Activated T-helper 17 cell treated with anti-CD3 and anti-CD28 coated beads, Interleukin-2, amount 50 U/mL, for 72 hours (primary cell): ENCODE data around the gene UCK1. TPM values are rescaled to one million over a fixed set of nuclear protein-coding genes. Genes with fewer than 3 reads are reported as not detected.
"Not testable (repeated sequence)": the region's sequence is repeated elsewhere in the genome, so short reads cannot be mapped to it uniquely, and the experiment has no call there.

Source experiments
- ATAC-seq: fragments of 150-1000 bp; cut with Tn5 transposase; replicated peaks from 2 replicates; pipeline ENCODE4 v1.10.0; 2021; ENCODE audit warnings: mild to moderate bottlenecking, moderate library complexity
- H3K27ac Mint-ChIP-seq: one replicate; pipeline ENCODE4 v1.8.0; 2022; ENCODE audit warnings: mixed read lengths
- H3K27me3 Mint-ChIP-seq: one replicate; pipeline ENCODE4 v1.8.0; 2022; ENCODE audit warnings: mixed read lengths
- H3K36me3 Mint-ChIP-seq: one replicate; pipeline ENCODE4 v1.8.0; 2022; ENCODE audit warnings: low read depth, mild to moderate bottlenecking, mixed read lengths
- H3K4me1 Mint-ChIP-seq: one replicate; pipeline ENCODE4 v1.8.0; 2022; ENCODE audit warnings: mixed read lengths
- H3K4me3 Mint-ChIP-seq: one replicate; pipeline ENCODE4 v1.8.0; 2022; ENCODE audit warnings: mild to moderate bottlenecking, mixed read lengths
- H3K9me3 Mint-ChIP-seq: one replicate; pipeline ENCODE4 v1.8.0; 2022; ENCODE audit warnings: mixed read lengths
- total RNA-seq, 2 donors: library from RNA; stranded (reverse); gene quantifications; one replicate each; pipeline ENCODE4 v1.2.3, GENCODE V29; 2022

Gene UCK1
- total RNA-seq, 2 donors from 2014 or later = 22.1 to 23.7 TPM

DNA sequence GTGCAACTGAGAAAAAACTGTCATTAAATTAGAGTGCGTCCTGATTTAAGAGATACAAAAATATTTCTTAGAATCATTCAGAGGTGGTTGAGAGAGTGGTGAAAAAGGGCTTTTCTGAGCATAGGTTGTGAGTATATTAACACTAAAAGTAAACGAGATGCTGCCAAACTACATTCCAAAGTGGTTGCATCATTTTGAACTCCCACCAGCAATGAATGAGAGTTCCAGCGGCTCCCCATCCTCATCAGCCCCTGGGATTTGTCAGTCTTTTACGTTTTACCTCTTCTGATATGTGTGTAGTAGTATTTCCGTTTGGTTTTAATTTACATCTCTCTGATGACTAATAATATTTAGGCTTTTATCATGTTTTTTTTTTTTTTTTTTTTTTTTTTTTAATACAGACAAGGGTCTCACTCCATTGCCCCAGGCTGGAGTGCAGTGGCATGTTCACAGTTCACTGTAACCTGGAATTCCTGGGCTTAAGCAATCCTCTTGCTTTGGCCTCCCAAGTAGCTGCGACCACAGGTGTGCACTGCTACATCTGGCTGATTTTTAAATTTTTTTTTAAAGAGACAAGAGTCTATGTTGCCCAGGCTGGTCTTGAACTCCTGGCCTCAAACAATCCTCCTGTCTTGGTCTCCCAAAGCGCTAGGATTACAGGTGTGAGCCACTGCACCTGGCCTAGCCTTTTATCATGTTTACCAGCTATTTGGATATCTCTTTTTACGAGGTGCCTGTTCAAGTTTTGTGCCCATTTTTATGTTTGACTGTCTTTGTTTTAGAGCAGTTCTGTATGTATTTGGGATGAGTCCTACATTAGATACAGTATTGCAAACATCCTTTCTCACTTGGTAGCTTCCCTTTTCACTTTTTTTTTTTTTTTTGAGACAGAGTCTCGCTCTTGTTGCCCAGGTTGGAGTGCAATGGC lies 31.2 kb upstream of the UCK1 start:
- H3K4me3 Mint-ChIP-seq = no peak overlapping the region
- no peaks in the 10 kb centered on the region for H3K4me1 Mint-ChIP-seq
- no peak for ATAC-seq
- H3K27me3 Mint-ChIP-seq = no peaks in the 10 kb centered on the region
- H3K27ac Mint-ChIP-seq = no peak overlapping the region
- no peaks in the 10 kb centered on the region for H3K36me3 Mint-ChIP-seq
- no peaks in the 10 kb centered on the region for H3K9me3 Mint-ChIP-seq

DNA sequence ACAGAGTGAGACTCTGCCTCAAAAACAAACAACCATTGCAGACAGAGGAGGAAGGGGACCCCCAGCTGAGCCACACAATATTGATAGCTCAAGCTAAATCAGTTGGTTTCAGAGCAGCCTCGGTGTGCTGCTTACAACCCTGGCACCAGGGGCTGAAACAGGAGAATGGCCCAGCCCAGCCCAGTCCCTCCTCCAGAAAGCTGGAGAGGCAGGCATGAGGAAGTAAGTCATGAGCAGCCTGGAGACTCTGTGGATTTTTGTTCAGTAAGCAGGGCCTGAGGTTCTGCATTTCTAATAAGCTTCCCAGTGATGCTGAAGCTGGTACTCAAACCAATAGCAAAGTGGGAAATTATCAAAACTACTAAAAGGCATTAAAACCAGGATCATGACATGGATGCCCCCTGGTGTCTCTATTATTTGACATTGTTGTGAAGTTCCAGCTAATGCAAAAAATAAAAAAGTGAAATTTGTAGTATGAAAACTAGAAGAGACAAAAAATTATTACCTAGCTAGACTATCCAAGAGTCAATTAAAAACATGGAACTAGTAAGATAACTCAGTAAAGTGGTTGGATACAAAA lies 28.4 kb upstream of the UCK1 start:
- Mint-ChIP-seq H3K27ac (no peak overlapping the region), H3K4me3 (no peak overlapping the region), H3K36me3 (no peaks in the 10 kb centered on the region), H3K27me3 (peaks cover 16% of the 10 kb centered on the region), H3K9me3 (no peaks in the 10 kb centered on the region), H3K4me1 (no peaks in the 10 kb centered on the region)
- no peak for ATAC-seq

DNA sequence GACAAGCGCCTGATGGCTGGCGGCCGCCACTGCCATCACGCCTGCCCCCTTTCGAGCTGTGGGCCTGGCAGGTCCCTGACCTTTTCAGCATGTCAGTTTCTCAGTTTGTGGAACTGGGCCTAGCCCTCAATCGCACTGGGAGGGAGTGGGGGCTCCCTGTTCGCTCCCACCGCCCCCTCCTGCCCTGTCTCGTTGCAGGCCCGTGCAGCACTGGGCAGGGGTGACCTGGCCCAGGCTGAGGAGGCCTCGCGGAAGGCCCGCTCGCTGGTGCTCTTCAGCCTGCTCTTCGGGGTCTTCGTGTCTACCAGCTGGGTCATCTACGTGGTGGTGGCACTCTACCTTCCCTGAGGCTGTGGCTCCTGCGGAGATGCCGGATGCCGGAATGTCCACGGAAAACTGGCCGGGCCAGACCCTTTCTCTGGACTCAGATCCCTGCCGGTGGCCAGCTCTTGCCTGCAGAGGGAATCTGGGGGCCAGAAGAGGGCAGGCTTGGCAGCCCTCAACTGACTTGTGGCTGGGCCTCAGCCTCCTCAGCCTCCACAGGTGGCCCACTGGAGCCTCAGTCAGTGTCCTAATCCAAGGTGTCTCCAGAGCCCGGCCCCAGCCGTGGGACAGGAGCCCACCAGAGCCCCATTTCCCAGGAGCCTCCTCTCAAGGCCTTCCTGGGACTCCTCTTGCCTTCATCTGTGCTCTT lies 26.9 kb upstream of the UCK1 start:
- Mint-ChIP-seq H3K4me3 (no peak overlapping the region), H3K27ac (no peak overlapping the region), H3K27me3 (peaks cover 16% of the 10 kb centered on the region), H3K9me3 (no peaks in the 10 kb centered on the region), H3K4me1 (no peaks in the 10 kb centered on the region), H3K36me3 (no peaks in the 10 kb centered on the region)
- ATAC-seq = no peak

DNA sequence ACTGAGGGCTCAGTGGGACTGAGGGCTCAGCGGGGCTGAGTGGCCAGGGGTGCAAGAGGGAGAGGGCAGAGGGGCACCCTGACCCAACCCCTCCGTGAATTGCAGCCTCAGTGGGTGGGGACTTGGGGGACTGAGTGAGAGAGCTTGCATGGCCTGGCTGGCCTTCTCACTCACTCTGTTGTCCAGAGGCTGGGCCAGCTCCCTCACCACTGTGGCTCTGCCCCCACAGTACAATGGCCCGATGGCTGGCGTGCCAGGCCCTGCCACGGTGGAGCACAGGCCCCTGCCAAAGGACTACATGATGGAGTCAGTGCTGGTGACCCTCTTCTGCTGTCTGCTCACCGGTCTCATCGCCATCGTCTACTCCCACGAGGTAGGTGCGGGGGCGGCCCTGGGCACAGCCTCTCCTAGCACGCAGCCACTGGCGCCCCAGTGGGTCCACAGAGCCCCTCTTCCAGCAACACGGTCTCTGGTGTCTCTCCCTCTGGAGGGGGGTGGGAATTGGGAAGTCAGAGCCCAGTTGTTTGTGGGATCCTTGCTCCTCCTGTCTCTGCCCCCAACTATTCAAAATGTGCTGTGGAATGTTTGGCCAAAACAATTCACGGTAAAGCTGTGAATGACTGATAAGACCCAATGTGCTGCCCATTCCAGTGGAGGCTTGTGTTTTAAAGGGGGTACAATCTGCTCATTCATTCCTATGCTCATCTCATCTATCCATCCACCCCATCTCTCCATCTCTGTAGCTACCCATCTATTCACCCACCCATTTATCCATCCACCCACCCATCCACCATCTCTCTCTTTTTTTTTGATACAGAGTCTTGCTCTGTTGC lies 25.0 kb upstream of the UCK1 start:
- no peak overlapping the region for H3K27ac Mint-ChIP-seq
- no peak overlapping the region for H3K4me3 Mint-ChIP-seq
- peaks cover 16% of the 10 kb centered on the region for H3K27me3 Mint-ChIP-seq
- no peaks in the 10 kb centered on the region for H3K36me3 Mint-ChIP-seq
- H3K4me1 Mint-ChIP-seq = no peaks in the 10 kb centered on the region
- no peak for ATAC-seq
- H3K9me3 Mint-ChIP-seq = no peaks in the 10 kb centered on the region

DNA sequence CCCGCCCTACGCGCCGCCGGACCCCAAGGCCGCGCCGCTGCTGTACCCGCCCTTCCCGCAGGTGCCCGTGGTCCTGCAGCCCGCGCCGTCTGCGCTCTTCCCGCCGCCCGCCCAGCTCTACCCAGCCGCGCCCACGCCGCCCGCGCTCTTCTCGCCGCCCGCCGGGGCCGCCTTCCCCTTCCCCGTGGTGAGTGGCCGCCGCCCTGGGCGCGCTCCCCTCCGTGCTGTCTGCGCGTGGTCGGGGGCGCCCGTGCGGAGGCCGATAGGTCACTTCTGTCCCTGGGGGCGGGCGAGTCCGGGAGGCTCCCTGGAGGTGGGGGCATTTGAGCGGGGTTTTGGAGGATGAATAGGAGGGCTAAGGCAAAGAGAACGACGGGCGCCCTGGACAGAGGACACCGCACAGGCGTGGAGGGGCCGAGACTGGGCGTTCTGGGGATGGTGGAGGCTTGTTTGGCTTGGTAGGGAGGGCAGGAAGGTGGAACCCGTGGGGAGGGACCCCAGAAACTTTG lies 23.8 kb upstream of the UCK1 start:
- peaks cover 18% of the 10 kb centered on the region for H3K27me3 Mint-ChIP-seq

DNA sequence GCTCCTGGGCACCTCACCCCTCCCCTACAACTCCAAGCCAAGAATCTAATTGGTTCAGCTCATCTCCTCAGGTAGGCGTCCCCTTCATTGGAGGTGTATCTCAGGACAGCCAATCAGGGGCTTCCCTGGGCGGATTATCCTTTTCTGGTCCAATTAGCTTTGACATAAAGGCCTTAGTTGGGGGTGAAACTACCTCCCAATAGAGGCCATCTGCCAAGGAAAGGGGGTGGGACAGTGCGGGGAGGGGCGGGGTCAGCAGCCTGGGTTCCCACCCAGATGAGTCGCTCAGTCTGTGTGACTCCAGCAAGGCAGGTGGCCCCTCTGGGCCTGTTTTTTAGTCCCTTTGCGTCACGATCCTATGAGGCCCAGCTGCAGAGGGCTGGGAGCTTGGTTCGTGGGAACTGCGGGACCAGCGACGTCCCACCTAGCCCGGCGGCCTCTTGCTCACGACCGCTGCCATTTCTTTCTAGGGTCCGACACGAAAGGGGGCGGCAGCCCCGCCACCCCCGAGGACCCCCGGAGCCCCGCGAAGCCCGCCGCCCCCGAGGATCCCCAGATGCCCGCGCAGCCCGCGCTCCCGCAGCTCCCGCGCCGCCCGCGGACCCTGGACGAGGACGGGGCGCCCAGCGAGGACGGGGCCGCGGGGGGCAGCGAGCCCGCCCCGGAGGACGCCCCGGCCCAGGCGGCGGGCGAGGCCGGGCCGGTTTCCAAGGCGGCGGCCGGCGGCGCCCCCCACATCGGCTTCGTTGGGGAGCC lies 23.2 kb upstream of the UCK1 start:
- Mint-ChIP-seq H3K4me3 (no peak overlapping the region), H3K27ac (no peak overlapping the region), H3K9me3 (no peaks in the 10 kb centered on the region), H3K36me3 (no peaks in the 10 kb centered on the region), H3K27me3 (peaks cover 23% of the 10 kb centered on the region), H3K4me1 (no peaks in the 10 kb centered on the region)
- ATAC-seq = no peak

More for the DNA sequence above, 23.8 kb upstream of the UCK1 start:
- no peak overlapping the region for H3K27ac Mint-ChIP-seq
- no peaks in the 10 kb centered on the region for H3K36me3 Mint-ChIP-seq
- no peak for ATAC-seq
- no peak overlapping the region for H3K4me3 Mint-ChIP-seq
- no peaks in the 10 kb centered on the region for H3K9me3 Mint-ChIP-seq
- H3K4me1 Mint-ChIP-seq = no peaks in the 10 kb centered on the region

DNA sequence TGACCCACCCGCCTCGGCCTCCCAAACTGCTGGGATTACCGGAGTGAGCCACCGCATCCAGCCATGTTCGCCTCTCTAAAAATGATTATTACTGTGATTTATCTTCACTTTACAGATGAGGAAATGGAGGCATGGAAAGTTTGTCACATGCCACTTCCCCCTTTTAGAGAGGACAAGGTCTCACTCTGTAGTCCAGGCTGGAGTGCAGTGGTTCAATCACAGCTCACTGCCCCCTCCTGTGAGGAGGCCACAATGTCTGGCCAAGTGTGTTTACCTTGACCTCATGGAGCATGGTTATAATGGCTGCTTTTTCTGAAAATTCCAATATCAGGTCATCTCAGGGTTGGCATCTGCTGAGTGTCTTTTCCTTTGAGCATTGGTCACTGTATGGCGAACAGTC lies 21.0 kb upstream of the UCK1 start:
- peaks cover 43% of the 10 kb centered on the region for H3K27me3 Mint-ChIP-seq
- H3K4me1 Mint-ChIP-seq = peaks cover 11% of the 10 kb centered on the region
- H3K36me3 Mint-ChIP-seq = peaks cover 6% of the 10 kb centered on the region
- ATAC-seq = no peak
- no peak overlapping the region for H3K27ac Mint-ChIP-seq
- no peak overlapping the region for H3K4me3 Mint-ChIP-seq
- H3K9me3 Mint-ChIP-seq = peaks cover 3% of the 10 kb centered on the region

DNA sequence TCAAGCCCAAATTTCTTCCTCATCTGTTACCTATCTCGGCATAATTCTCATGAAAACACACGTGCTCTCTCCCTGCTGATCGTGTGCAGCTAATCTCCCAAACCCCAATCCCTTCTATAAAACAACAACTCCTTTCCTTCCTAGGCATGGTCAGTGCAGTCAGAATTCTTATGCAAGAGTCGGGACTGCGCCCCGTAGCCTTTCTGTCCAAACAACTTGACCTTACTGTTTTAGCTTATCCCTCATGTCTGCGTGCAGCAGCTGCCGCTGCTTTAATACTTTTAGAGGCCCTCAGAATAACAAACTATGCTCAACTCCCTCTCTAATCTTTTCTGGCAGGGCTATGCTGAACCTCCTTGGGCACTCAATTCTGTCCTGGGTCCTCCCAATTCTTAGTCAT lies 19.4 kb upstream of the UCK1 start:
- H3K4me1 Mint-ChIP-seq = peaks cover 11% of the 10 kb centered on the region

DNA sequence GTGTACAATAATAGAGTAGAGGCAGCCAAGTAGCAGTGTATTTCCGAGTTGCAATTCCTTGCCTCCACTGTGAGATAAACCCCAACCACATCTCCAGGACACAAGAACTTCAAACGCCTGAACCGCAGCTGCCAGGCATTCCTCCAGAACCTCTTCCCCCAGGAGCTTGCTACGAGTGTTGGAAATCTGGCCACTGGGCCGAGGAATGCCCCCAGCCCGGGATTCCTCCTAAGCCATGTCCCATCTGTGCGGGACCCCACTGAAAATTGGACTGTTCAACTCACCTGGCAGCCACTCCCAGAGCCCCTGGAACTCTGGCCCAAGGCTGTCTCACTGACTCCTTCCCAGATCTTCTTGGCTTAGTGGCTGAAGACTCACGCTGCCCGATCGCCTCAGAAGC lies 18.1 kb upstream of the UCK1 start:
- H3K36me3 Mint-ChIP-seq, H3K4me3 Mint-ChIP-seq, H3K9me3 Mint-ChIP-seq, H3K27ac Mint-ChIP-seq, ATAC-seq: not testable (repeated sequence)
- Mint-ChIP-seq H3K27me3 (peaks cover 29% of the 10 kb centered on the region), H3K4me1 (peaks cover 11% of the 10 kb centered on the region)

More for the DNA sequence above, 19.4 kb upstream of the UCK1 start:
- not testable (repeated sequence) for H3K4me3 Mint-ChIP-seq, H3K9me3 Mint-ChIP-seq, H3K36me3 Mint-ChIP-seq, H3K27ac Mint-ChIP-seq, ATAC-seq
- peaks cover 33% of the 10 kb centered on the region for H3K27me3 Mint-ChIP-seq

DNA sequence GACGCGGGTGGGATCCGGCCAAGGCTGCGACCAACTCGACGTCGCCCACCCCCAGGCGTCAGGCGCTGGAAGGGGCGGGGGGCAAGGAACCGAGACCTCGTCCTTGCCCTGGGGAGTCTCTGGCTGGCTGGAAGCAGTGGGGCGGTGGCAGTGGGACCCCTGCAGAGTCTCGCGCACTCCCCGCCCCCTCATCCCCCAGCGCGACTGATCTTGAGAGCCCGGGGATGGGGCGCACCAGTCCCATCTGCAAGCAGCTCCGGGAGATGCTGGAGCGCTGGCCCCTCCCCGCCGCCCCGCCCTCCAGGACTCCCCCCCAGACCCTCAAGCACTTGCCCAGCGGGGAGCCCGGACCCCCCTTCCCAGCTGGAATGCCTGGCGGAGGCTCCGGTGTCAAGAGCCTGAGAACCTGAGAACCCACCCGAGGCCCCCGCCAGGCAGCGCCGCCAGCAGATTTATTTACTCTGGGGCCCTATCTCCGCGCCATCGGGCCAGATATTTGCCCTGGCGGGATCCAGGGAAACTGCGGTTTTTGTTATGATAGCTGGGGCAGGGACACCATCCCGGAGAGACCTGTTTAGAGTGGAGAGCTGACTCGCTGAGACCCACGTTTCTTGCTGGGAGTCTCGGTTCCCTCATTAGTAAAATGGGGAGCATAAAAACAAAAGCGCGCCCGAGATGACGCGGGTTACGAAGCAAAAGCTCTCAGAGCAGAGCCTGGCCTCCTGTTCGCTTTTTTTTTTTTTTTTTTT lies 15.4 kb upstream of the UCK1 start:
- peaks cover 7% of the 10 kb centered on the region for H3K9me3 Mint-ChIP-seq
- peaks cover 6% of the 10 kb centered on the region for H3K36me3 Mint-ChIP-seq
- peaks cover 11% of the 10 kb centered on the region for H3K4me1 Mint-ChIP-seq
- peak; percentile 62 for ATAC-seq
- H3K27me3 Mint-ChIP-seq = peaks cover 29% of the 10 kb centered on the region
- H3K27ac Mint-ChIP-seq = no peak overlapping the region
- peak overlapping the region; percentile 39 for H3K4me3 Mint-ChIP-seq

DNA sequence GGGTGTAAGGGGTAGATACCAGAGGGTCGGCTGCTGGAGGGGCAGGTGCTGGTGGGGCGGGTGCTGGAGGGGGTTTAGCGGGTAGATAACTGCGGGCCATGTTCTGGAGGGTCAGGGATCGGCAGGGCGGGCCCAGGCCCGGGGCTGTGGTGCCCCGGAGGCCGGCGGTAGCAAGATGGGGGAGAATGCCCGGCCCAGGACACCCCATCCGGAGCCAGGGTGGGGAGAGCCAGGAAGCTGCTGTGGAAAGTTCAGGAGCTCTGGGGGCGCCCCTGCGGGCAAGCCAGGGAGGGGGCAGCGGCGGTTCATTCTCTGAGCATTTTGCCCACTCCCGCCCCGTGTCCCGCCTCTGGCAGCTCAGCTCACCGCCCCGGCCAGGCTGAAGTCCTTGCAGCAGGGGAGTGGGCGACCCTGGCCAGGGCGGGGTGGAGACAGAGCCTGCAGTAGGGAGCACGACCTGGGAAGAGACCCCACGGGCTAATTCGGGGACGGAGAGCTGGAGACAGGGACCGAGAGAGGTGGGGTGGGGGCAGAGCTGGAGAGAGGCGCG lies 14.8 kb upstream of the UCK1 start:
- peak overlapping the region; percentile 39 for H3K4me3 Mint-ChIP-seq

DNA sequence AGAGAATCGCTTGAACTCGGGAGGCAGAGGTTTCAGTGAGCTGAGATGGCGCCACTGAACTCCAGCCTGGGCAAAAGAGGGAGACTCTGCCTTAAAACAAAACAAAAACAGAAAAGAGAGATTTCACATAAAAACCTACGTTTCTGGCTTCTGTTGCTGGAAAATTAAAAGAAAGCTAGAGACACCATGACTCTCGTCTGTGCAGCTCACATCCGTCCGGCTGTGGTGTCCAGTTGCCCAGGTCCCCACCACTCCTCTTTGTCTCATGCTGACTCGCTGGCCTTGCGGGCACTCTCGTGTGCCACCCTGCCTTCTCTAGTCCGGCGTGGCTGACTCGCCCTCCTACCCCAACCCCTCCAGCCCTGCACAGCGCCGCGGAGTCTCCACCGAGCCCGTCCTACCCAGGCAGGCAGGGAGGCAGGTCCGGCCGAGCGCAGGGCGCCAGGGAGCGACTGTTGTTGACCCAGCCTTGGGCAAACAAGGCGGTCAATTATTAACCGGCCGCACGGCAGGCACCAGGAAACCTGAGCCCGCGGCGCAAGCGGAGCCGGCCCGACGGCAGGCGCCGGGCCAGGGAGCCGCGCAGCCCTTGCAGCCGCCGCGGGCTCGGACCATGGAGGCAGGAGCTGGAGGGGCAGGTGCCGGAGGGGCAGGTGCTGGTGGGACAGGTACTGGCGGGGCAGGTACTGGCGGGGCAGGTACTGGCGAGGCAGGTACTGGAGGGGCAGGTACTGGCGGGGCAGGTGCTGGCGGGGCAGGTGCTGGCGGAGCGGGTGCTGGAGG lies 14.1 kb upstream of the UCK1 start, which contains the start of gene PRRT1B:
Gene PRRT1B, plus strand, starts transcription at position 521 of the 783 bp plus-strand sequence. Its CDS starts 93 bp downstream, at position 614.
- no peak within 1 kb of the TSS for H3K27ac Mint-ChIP-seq
- H3K4me1 Mint-ChIP-seq = peaks cover 16% of the 10 kb centered on the region
- peak within 1 kb of the TSS; percentile 39 for H3K4me3 Mint-ChIP-seq
- peaks cover 29% of the 10 kb centered on the region for H3K27me3 Mint-ChIP-seq
- peaks cover 7% of the 10 kb centered on the region for H3K9me3 Mint-ChIP-seq
- H3K36me3 Mint-ChIP-seq = peaks cover 6% of the 10 kb centered on the region
- ATAC-seq = no peak

More for the DNA sequence above, 14.8 kb upstream of the UCK1 start:
- Mint-ChIP-seq H3K27ac (no peak overlapping the region), H3K4me1 (peaks cover 11% of the 10 kb centered on the region), H3K27me3 (peaks cover 29% of the 10 kb centered on the region), H3K9me3 (peaks cover 7% of the 10 kb centered on the region), H3K36me3 (peaks cover 6% of the 10 kb centered on the region)
- ATAC-seq = no peak
